ENCODE measurements around the gene PXYLP1.
"Not testable (repeated sequence)": the region's sequence is repeated elsewhere in the genome, so short reads cannot be mapped to it uniquely, and the experiment has no call there.

The PXYLP1 gene

DNA sequence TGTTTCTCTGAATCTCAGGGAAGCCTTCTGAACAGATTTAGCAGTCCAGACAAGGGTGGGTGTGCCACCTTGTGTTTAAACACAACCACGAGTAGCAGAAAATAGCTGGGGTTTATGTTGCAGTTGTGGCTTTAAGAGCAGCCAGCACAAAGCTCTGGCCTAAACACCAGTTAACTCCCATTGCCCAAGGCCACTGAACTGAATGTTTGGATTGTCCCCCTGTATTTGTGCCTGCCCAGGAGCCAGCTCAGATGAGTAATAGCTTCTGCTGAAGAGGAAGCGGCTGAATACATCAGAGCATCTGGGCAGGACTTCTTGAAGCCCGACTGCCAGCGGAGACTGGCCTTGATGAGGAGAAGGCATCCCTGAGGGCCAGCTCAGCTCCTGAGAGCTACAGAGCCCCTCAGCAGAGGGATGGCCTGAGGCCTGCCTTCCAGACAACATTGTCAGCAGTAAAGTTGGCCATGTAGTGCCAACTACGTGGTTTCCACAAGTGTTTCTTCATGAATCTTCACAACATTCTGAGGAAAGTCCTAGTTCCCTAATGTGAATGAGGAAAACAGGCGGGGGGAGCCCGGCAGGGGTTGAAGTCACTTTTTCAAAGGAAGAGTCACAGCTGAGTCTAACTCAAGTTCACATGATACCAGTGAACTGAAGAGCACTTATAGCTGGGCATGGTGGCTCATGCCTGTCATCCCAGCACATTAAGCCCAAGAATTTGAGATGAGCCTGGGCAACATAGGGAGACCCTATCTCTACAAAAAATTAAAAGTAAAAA, 70.9 kb downstream of the PXYLP1 start:
- DNase-seq, result no peak

GRCh38 chr3:141303481-141304223, 72.0 kb downstream of the PXYLP1 start:
- DNase-seq, result peak; percentile 45

DNA sequence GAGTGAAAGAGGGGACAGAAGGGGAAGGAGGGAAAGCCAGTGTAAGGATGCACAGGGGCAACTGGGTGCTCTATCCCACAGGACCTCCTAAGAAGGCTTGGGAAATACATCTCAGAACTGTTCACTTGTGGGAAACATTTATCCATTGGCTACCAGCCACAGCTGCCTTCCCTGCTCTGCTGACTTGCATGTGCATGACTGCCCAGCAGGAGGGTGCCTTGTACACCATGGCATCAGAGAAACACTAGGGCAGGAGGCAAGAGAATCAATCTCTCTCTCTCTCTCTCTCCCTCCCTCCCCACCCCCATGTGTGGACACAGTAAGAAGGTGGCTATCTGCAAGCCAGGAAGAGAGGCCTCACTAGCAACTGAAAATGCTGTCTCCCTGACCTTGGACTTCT, 73.8 kb downstream of the PXYLP1 start:
- no peak for DNase-seq

GRCh38 chr3:141306276-141306675, 74.7 kb downstream of the PXYLP1 start:
- DNase-seq, result no peak

- DNase-seq, result no peak
Measured at GRCh38 chr3:141306922-141307321, 75.3 kb downstream of the PXYLP1 start.

GRCh38 chr3:141307351-141308059, 75.9 kb downstream of the PXYLP1 start:
- DNase-seq, result no peak

GRCh38 chr3:141308588-141309218, 77.1 kb downstream of the PXYLP1 start:
- DNase-seq, result no peak

GRCh38 chr3:141311170-141311495, 79.5 kb downstream of the PXYLP1 start:
- DNase-seq, result no peak

GRCh38 chr3:141311496-141312353, 80.1 kb downstream of the PXYLP1 start:
- DNase-seq, result peak; percentile 96

GRCh38 chr3:141312354-141313092, 80.9 kb downstream of the PXYLP1 start:
- no peak for DNase-seq

- DNase-seq, result no peak
Measured at GRCh38 chr3:141313093-141313683, 81.6 kb downstream of the PXYLP1 start.

GRCh38 chr3:141314415-141314814, 82.8 kb downstream of the PXYLP1 start:
- not testable (repeated sequence) for DNase-seq

GRCh38 chr3:141316851-141317250, 85.2 kb downstream of the PXYLP1 start:
- no peak for DNase-seq

- DNase-seq, result no peak
Measured at GRCh38 chr3:141320399-141321108, 88.9 kb downstream of the PXYLP1 start.

- no peak for DNase-seq
Measured at GRCh38 chr3:141321109-141321497, 89.5 kb downstream of the PXYLP1 start.

- DNase-seq, result no peak
Measured at GRCh38 chr3:141323936-141324704, 92.5 kb downstream of the PXYLP1 start.

- DNase-seq, result no peak
Measured at GRCh38 chr3:141326123-141326522, 94.5 kb downstream of the PXYLP1 start.

DNA sequence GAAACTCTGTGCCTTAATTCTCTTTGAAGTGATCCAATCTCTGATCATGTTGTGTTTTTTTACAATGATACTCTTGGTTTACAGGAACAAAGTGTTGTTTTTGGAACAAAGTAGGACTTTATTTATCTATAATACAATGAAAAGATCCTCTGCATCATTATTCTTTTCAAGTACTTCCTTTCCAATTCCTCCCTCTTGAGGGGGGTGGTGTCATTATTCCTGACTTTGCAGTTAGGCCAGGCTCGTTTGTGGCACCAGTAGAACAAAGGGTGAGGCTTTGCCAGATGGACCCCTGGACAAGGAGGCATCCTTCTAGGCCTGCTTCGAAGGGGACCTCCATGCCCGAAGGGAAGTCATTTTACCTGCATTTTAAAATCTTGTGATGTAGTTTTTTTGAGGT, 95.0 kb downstream of the PXYLP1 start:
- no peak for DNase-seq

GRCh38 chr3:141328286-141329166, 96.9 kb downstream of the PXYLP1 start:
- DNase-seq, result no peak

Data from activated CD8-positive, alpha-beta memory T cell treated with anti-CD3 and anti-CD28 coated beads, Interleukin-2, amount 50 U/mL, for 4 hours (primary cell).